SK-N-SH (cell line): ENCODE data around the gene CRACR2A.

Source experiments
- CTCF ChIP-seq: fragments of 200-600 bp; sonication (generic); IDR thresholded peaks from 2 replicates; pipeline ENCODE4 v1.6.1; 2017; ENCODE audit warnings: antibody characterized with exemption, mild to moderate bottlenecking, moderate library complexity
- PBX3 ChIP-seq: IDR thresholded peaks from 2 replicates; pipeline ENCODE4; 2012
- POLR2AphosphoS5 ChIP-seq: IDR thresholded peaks from 2 replicates; pipeline ENCODE4 v1.6.1; 2012; ENCODE audit warnings: low read depth, low read length
- RFX5 ChIP-seq: IDR thresholded peaks from 2 replicates; pipeline ENCODE4 v1.6.1; 2012; ENCODE audit warnings: mild to moderate bottlenecking, improper control_type of control experiment, low read length
- SIN3A ChIP-seq: IDR thresholded peaks from 2 replicates; pipeline ENCODE4 v1.6.1; 2012; ENCODE audit warnings: low read depth, mild to moderate bottlenecking, low read length, moderate library complexity, borderline replicate concordance
- SMC3 ChIP-seq: IDR thresholded peaks from 2 replicates; pipeline ENCODE4 v1.6.1; 2012; ENCODE audit warnings: low read depth, low read length, improper control_type of control experiment
- TAF1 ChIP-seq: IDR thresholded peaks from 2 replicates; pipeline ENCODE4 v1.6.1; 2012; ENCODE audit warnings: low read depth, mild to moderate bottlenecking, low read length, moderate library complexity, borderline replicate concordance

GRCh38 chr12:3792623-3793288 lies 39.8 kb upstream of the CRACR2A start:
- no peak for TF ChIP-seq SMC3
- no peak for TF ChIP-seq TAF1
- no peak for TF ChIP-seq RFX5
- TF ChIP-seq POLR2AphosphoS5 = no peak
- no peak for TF ChIP-seq SIN3A
- no peak for TF ChIP-seq CTCF
- no peak for TF ChIP-seq PBX3
